RKO (cell line): Measurements from ENCODE around the gene ITPR1.
"Not testable (repeated sequence)": the region's sequence is repeated elsewhere in the genome, so short reads cannot be mapped to it uniquely, and the experiment has no call there.

Experiments used
- DNase-seq: peaks from one replicate; pipeline ENCODE4 v3.0.0-alpha.2; 2016; ENCODE audit warnings: low spot score

ITPR1 gene

GRCh38 chr3:4571690-4572334 lies 78.7 kb downstream of the ITPR1 start:
- DNase-seq = peak; percentile 0

GRCh38 chr3:4573153-4573552 lies 80.0 kb downstream of the ITPR1 start:
- no peak for DNase-seq

- no peak for DNase-seq
Observed at GRCh38 chr3:4574426-4574965, 81.3 kb downstream of the ITPR1 start.

GRCh38 chr3:4575381-4575780 lies 82.2 kb downstream of the ITPR1 start:
- no peak for DNase-seq

GRCh38 chr3:4577721-4578120 lies 84.6 kb downstream of the ITPR1 start:
- no peak for DNase-seq

GRCh38 chr3:4580346-4581123 lies 87.4 kb downstream of the ITPR1 start:
- no peak for DNase-seq

- DNase-seq = no peak
Observed at GRCh38 chr3:4581124-4581424, 87.9 kb downstream of the ITPR1 start.

GRCh38 chr3:4581498-4581897 lies 88.3 kb downstream of the ITPR1 start:
- no peak for DNase-seq

GRCh38 chr3:4581920-4582611 lies 88.9 kb downstream of the ITPR1 start:
- DNase-seq = no peak

GRCh38 chr3:4582624-4583023 lies 89.5 kb downstream of the ITPR1 start:
- no peak for DNase-seq

- no peak for DNase-seq
Observed at GRCh38 chr3:4583416-4583815, 90.3 kb downstream of the ITPR1 start.

- DNase-seq = no peak
Observed at GRCh38 chr3:4584456-4585249, 91.5 kb downstream of the ITPR1 start.

- no peak for DNase-seq
Observed at GRCh38 chr3:4586381-4586780, 93.2 kb downstream of the ITPR1 start.

GRCh38 chr3:4587061-4587837 lies 94.1 kb downstream of the ITPR1 start:
- DNase-seq = no peak

GRCh38 chr3:4587838-4588105 lies 94.6 kb downstream of the ITPR1 start:
- no peak for DNase-seq

GRCh38 chr3:4588466-4588865 lies 95.3 kb downstream of the ITPR1 start:
- peak; percentile 20 for DNase-seq

- no peak for DNase-seq
Observed at GRCh38 chr3:4589475-4590097, 96.4 kb downstream of the ITPR1 start.

GRCh38 chr3:4590849-4591248 lies 97.7 kb downstream of the ITPR1 start:
- DNase-seq = not testable (repeated sequence)

GRCh38 chr3:4591669-4592068 lies 98.5 kb downstream of the ITPR1 start:
- DNase-seq = no peak

GRCh38 chr3:4593014-4593413 lies 99.9 kb downstream of the ITPR1 start:
- no peak for DNase-seq

GRCh38 chr3:4595710-4596113 lies 102.6 kb downstream of the ITPR1 start:
- no peak for DNase-seq
